Lower lobe of right lung (tissue), 2 donors: Measurements from ENCODE around the gene JAGN1. TPM values are rescaled to one million over a fixed set of nuclear protein-coding genes. Genes with fewer than 3 reads are reported as not detected.

Source experiments
- ATAC-seq, 2 donors: fragments of 200-7000 bp; cut with Tn5 transposase; one replicate each; pipeline ENCODE4 v1.9.1; 2020 to 2022; ENCODE audit warnings: mild to moderate bottlenecking in 2 of 2, moderate library complexity in 2 of 2
- DNase-seq: peaks from one replicate; pipeline ENCODE4 v3.0.0-alpha.2; 2020
- H3K27ac ChIP-seq: fragments of 200-600 bp; one replicate; pipeline ENCODE4 v1.8.0; 2022
- H3K27me3 ChIP-seq: fragments of 200-600 bp; one replicate; pipeline ENCODE4 v1.8.0; 2022; ENCODE audit warnings: low read depth
- H3K36me3 ChIP-seq: fragments of 200-600 bp; one replicate; pipeline ENCODE4 v1.8.0; 2022; ENCODE audit warnings: mild to moderate bottlenecking
- H3K4me1 ChIP-seq: fragments of 200-600 bp; one replicate; pipeline ENCODE4 v1.8.0; 2022
- H3K4me3 ChIP-seq: fragments of 200-600 bp; one replicate; pipeline ENCODE4 v1.8.0; 2022; ENCODE audit warnings: mild to moderate bottlenecking
- H3K9me3 ChIP-seq: fragments of 200-600 bp; one replicate; pipeline ENCODE4 v1.8.0; 2022
- intact Hi-C: fragments of 100-400 bp; cut with DNase I; formaldehyde crosslinking; loops from one replicate; pipeline ENCODE4 v1.11.0; 2022
- total RNA-seq: library from RNA; stranded (reverse); fragmentation: NEBNext Ultra II Directional; extraction: Animal tissue kit (Norgen Biotek cat#: 25700); gene quantifications from one replicate; pipeline ENCODE4 v1.2.1, GENCODE V29; 2021
- TF ChIP-seq, protein P1 (sequence below): fragments of 200-600 bp; IDR thresholded peaks from one replicate; pipeline ENCODE4 v1.8.0; 2022; ENCODE audit warnings: antibody characterized with exemption, mild to moderate bottlenecking
- donor health status: DM: no; HTN: yes; CAD: no; lungs with severe emphysema.

The JAGN1 gene
- total RNA-seq, 1 donor from 2014 or later: 23.8 TPM

- Histone ChIP-seq H3K36me3 (no peaks in the 10 kb centered on the region), H3K27ac (no peak overlapping the region), H3K4me1 (peaks cover 32% of the 10 kb centered on the region), H3K4me3 (no peak overlapping the region), H3K9me3 (no peaks in the 10 kb centered on the region), H3K27me3 (no peaks in the 10 kb centered on the region)
- DNase-seq (no peak), ATAC-seq (no peak)
- intact Hi-C loops: no loop called here
- TF ChIP-seq, protein P1, sequence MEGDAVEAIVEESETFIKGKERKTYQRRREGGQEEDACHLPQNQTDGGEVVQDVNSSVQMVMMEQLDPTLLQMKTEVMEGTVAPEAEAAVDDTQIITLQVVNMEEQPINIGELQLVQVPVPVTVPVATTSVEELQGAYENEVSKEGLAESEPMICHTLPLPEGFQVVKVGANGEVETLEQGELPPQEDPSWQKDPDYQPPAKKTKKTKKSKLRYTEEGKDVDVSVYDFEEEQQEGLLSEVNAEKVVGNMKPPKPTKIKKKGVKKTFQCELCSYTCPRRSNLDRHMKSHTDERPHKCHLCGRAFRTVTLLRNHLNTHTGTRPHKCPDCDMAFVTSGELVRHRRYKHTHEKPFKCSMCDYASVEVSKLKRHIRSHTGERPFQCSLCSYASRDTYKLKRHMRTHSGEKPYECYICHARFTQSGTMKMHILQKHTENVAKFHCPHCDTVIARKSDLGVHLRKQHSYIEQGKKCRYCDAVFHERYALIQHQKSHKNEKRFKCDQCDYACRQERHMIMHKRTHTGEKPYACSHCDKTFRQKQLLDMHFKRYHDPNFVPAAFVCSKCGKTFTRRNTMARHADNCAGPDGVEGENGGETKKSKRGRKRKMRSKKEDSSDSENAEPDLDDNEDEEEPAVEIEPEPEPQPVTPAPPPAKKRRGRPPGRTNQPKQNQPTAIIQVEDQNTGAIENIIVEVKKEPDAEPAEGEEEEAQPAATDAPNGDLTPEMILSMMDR: no peak
Measured at GRCh38 chr3:9906480-9906879, 16.1 kb downstream of the JAGN1 start.

DNA sequence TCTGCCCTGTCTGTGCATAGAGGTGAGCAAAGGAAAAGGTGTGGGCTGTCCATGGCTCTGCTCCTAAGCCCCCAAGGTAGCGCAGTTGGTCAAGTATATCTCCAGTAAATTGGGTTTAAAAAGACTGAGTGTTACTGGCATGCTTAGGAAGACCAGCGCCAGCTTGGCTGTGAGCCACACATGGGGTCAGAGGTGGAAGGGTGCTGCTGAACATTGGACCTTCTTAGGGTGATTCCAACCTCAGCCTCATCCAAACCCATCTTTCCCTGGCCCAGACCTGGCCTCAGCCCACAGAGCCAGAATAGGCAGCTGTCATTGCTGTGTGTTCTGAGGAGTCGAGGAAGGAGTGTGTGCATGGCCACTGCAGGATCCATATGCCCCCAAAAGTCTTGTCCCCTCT is 17.9 kb downstream of the JAGN1 start:
- ATAC-seq: no peak
- no peak for DNase-seq
- intact Hi-C loops: no loop called here
- H3K27ac ChIP-seq: no peak overlapping the region
- no peaks in the 10 kb centered on the region for H3K36me3 ChIP-seq
- no peaks in the 10 kb centered on the region for H3K27me3 ChIP-seq
- TF ChIP-seq, protein P1: no peak
- no peak overlapping the region for H3K4me3 ChIP-seq
- no peaks in the 10 kb centered on the region for H3K9me3 ChIP-seq
- H3K4me1 ChIP-seq: peaks cover 29% of the 10 kb centered on the region

GRCh38 chr3:9909221-9910013 is 19.0 kb downstream of the JAGN1 start:
- Histone ChIP-seq H3K4me3 (no peak overlapping the region), H3K9me3 (no peaks in the 10 kb centered on the region), H3K4me1 (peaks cover 28% of the 10 kb centered on the region), H3K36me3 (no peaks in the 10 kb centered on the region), H3K27ac (no peak overlapping the region), H3K27me3 (no peaks in the 10 kb centered on the region)
- TF ChIP-seq, protein P1: no peak
- intact Hi-C loops: no loop called here
- DNase-seq (no peak), ATAC-seq (peak; percentile 86 to 92)

GRCh38 chr3:9911863-9912262 is 21.5 kb downstream of the JAGN1 start:
- intact Hi-C loops: no loop called here
- DNase-seq (no peak), ATAC-seq (no peak)
- Histone ChIP-seq H3K9me3 (no peaks in the 10 kb centered on the region), H3K4me1 (peaks cover 41% of the 10 kb centered on the region), H3K27me3 (no peaks in the 10 kb centered on the region), H3K36me3 (no peaks in the 10 kb centered on the region), H3K4me3 (no peak overlapping the region), H3K27ac (no peak overlapping the region)
- TF ChIP-seq, protein P1: no peak

- no peaks in the 10 kb centered on the region for H3K36me3 ChIP-seq
- no peak overlapping the region for H3K4me3 ChIP-seq
- H3K27ac ChIP-seq: no peak overlapping the region
- TF ChIP-seq, protein P1: no peak
- intact Hi-C loops: no loop called here
- no peak for ATAC-seq
- peaks cover 47% of the 10 kb centered on the region for H3K4me1 ChIP-seq
- no peak for DNase-seq
- H3K9me3 ChIP-seq: no peaks in the 10 kb centered on the region
- H3K27me3 ChIP-seq: no peaks in the 10 kb centered on the region
Measured at GRCh38 chr3:9912294-9912935, 22.0 kb downstream of the JAGN1 start.
